Measurements from ENCODE around the gene CPEB4.

DNA sequence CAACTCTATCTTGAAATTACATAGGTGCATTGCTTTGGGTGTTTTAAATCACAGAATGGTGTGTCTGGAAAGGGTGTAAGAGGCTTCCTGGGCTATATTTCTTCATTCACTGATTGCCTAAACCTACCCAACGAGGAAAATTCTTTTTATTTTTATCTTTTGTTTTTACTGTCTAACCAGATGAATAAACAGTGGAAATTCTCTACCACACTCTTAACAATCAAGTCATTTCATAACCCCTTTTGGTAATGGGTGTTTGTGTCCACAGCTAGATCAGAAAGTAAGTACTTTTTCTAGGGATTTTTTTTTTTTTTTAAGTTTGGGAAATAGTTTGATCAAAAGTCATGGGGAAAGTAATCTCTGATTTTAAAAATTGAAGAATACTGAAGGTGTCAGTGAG lies 73.3 kb downstream of the CPEB4 start:
- TF ChIP-seq, protein P1, sequence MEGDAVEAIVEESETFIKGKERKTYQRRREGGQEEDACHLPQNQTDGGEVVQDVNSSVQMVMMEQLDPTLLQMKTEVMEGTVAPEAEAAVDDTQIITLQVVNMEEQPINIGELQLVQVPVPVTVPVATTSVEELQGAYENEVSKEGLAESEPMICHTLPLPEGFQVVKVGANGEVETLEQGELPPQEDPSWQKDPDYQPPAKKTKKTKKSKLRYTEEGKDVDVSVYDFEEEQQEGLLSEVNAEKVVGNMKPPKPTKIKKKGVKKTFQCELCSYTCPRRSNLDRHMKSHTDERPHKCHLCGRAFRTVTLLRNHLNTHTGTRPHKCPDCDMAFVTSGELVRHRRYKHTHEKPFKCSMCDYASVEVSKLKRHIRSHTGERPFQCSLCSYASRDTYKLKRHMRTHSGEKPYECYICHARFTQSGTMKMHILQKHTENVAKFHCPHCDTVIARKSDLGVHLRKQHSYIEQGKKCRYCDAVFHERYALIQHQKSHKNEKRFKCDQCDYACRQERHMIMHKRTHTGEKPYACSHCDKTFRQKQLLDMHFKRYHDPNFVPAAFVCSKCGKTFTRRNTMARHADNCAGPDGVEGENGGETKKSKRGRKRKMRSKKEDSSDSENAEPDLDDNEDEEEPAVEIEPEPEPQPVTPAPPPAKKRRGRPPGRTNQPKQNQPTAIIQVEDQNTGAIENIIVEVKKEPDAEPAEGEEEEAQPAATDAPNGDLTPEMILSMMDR (IDR thresholded peaks at IDR 0.05; ENCODE audit: insufficient read depth, low read length) = no peak
- TF ChIP-seq POLR2AphosphoS5 (IDR thresholded peaks at IDR 0.05; ENCODE audit: low read depth) (no peak), GABPA (IDR thresholded peaks at IDR 0.05; ENCODE audit: low read depth) (no peak)
- TF ChIP-seq, protein P2, sequence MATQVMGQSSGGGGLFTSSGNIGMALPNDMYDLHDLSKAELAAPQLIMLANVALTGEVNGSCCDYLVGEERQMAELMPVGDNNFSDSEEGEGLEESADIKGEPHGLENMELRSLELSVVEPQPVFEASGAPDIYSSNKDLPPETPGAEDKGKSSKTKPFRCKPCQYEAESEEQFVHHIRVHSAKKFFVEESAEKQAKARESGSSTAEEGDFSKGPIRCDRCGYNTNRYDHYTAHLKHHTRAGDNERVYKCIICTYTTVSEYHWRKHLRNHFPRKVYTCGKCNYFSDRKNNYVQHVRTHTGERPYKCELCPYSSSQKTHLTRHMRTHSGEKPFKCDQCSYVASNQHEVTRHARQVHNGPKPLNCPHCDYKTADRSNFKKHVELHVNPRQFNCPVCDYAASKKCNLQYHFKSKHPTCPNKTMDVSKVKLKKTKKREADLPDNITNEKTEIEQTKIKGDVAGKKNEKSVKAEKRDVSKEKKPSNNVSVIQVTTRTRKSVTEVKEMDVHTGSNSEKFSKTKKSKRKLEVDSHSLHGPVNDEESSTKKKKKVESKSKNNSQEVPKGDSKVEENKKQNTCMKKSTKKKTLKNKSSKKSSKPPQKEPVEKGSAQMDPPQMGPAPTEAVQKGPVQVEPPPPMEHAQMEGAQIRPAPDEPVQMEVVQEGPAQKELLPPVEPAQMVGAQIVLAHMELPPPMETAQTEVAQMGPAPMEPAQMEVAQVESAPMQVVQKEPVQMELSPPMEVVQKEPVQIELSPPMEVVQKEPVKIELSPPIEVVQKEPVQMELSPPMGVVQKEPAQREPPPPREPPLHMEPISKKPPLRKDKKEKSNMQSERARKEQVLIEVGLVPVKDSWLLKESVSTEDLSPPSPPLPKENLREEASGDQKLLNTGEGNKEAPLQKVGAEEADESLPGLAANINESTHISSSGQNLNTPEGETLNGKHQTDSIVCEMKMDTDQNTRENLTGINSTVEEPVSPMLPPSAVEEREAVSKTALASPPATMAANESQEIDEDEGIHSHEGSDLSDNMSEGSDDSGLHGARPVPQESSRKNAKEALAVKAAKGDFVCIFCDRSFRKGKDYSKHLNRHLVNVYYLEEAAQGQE (IDR thresholded peaks at IDR 0.05; ENCODE audit: insufficient replicate concordance, low read depth) = no peak

Data from HL-60 (cell line).